Myometrial cell (primary cell): ENCODE data around the gene TMEM74B. TPM values are rescaled to one million over a fixed set of nuclear protein-coding genes. Genes with fewer than 3 reads are reported as not detected.

Experiments
- total RNA-seq: library from RNA; depleted of rRNA; stranded (reverse); fragments of >200 nt; gene quantifications from 2 replicates; pipeline ENCODE4 v1.2.3, GENCODE V29; 2015

TMEM74B gene
- not detected in 2 replicates for total RNA-seq

GRCh38 chr20:1184638-1185315 lies at the start of gene TMEM74B:
TMEM74B (minus strand) TSS chr20:1184981; CDS start chr20:1183801, 1,180 bp downstream.

GRCh38 chr20:1225783-1226654 lies 41.2 kb upstream of the TMEM74B start, which contains the start of gene RAD21L1:
RAD21L1 (plus strand) TSS chr20:1226044; CDS start chr20:1228454, 2,410 bp downstream.

GRCh38 chr20:1202762-1203504 lies 18.2 kb upstream of the TMEM74B start, which contains the start of gene C20orf202:
C20orf202 (plus strand) TSS chr20:1203454; CDS start chr20:1203586, 132 bp downstream.

Other genes starting within 250 kb of the TMEM74B start
- not detected in 2 replicates for gene RSPO4, start 182.7 kb downstream of the TMEM74B start, total RNA-seq
- 125 and 207 TPM in 2 replicates for gene PSMF1, start 66.4 kb downstream of the TMEM74B start, total RNA-seq
- gene C20orf202, start 18.5 kb upstream of the TMEM74B start, total RNA-seq, result not detected in 2 replicates
- gene RAD21L1, start 41.1 kb upstream of the TMEM74B start, total RNA-seq, result 0.18 and 0.29 TPM in 2 replicates
- 19.3 and 20.0 TPM in 2 replicates for gene SNPH, start 81.3 kb upstream of the TMEM74B start, total RNA-seq
- gene SDCBP2, start 144.2 kb upstream of the TMEM74B start, total RNA-seq, result 2.3 and 3.9 TPM in 2 replicates
- gene FKBP1A, start 208.1 kb upstream of the TMEM74B start, total RNA-seq, result 185 and 204 TPM in 2 replicates